ENCODE results near the gene HECW1.

HECW1 gene

DNA sequence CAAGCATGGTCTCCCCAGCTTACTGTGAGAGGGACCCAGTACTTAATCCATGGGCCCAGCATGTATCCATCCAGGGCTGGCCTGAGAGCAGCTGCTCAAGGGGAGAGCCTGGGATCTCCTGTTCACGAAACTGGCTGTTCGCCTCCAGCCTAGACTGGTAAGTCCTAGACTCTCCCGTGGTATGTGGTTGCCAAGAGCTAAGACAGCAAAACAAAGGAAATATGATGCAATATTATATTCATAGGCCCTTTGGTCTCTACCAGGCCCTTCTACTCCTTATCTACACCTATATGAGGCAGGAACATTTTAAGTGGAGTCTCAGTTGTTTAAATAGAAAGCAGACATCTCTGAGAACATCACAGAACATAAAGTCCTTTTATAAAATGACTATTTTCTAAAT lies 441.6 kb downstream of the HECW1 start:
- H3K4me3 ChIP-seq (replicated peaks; ENCODE audit: low read depth, low read length), result no peak overlapping the region
- TF ChIP-seq, protein P1, sequence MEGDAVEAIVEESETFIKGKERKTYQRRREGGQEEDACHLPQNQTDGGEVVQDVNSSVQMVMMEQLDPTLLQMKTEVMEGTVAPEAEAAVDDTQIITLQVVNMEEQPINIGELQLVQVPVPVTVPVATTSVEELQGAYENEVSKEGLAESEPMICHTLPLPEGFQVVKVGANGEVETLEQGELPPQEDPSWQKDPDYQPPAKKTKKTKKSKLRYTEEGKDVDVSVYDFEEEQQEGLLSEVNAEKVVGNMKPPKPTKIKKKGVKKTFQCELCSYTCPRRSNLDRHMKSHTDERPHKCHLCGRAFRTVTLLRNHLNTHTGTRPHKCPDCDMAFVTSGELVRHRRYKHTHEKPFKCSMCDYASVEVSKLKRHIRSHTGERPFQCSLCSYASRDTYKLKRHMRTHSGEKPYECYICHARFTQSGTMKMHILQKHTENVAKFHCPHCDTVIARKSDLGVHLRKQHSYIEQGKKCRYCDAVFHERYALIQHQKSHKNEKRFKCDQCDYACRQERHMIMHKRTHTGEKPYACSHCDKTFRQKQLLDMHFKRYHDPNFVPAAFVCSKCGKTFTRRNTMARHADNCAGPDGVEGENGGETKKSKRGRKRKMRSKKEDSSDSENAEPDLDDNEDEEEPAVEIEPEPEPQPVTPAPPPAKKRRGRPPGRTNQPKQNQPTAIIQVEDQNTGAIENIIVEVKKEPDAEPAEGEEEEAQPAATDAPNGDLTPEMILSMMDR (IDR thresholded peaks at IDR 0.05; ENCODE audit: low read length, missing control alignments), result no peak
- peak; percentile 83 for DNase-seq (ENCODE audit: low read depth)

DNA sequence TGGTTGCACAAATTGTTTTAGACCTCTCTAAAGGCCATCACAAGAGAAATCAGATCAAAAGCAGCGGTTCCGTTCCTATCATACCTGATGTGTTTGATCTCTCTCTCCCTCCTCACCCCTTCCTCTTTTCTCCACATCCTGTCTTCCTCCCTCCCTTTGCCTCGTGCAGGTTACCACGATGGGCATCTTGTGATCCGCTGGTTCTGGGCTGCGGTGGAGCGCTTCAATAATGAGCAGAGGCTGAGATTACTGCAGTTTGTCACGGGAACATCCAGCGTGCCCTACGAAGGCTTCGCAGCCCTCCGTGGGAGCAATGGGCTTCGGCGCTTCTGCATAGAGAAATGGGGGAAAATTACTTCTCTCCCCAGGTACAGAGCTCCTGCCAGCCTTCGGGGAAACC lies 442.0 kb downstream of the HECW1 start:
- no peak overlapping the region for H3K4me3 ChIP-seq (replicated peaks; ENCODE audit: low read depth, low read length)
- TF ChIP-seq, protein P1 (IDR thresholded peaks at IDR 0.05; ENCODE audit: low read length, missing control alignments), result no peak
- DNase-seq (ENCODE audit: low read depth), result no peak

DNA sequence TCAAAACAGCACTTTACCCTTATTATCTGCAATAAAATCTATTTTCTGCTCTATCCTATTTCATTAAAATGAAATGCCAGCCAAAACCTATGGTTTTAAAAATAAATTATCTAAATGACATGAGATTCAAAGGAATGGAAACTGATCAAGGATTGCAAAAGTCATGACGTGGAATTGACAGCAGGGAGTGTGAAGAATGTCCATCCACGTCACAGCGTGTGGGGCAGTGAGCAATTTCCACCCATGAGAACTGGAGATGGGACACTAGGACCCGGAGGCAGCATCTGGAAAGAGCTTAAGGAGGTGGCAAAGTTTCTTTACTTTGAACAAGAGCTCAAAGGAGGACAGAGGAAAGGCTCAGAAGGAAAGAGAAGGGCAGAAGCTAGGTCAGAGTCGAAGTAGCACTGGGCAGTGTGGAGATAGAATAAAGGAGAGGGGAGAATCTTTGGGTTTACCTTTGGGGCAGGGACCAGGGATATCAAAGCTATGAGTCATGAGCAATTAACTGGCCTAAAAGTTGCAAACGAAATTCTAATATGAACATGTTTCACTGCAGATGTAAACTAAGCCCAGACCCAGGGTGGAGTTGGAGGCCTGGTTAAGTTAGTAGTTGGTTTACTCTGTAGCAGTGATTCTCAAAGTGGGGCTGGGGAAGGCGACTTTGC lies 445.5 kb downstream of the HECW1 start:
- TF ChIP-seq, protein P1 (IDR thresholded peaks at IDR 0.05; ENCODE audit: low read length, missing control alignments), result no peak
- DNase-seq (ENCODE audit: low read depth), result no peak
- no peak overlapping the region for H3K4me3 ChIP-seq (replicated peaks; ENCODE audit: low read depth, low read length)

DNA sequence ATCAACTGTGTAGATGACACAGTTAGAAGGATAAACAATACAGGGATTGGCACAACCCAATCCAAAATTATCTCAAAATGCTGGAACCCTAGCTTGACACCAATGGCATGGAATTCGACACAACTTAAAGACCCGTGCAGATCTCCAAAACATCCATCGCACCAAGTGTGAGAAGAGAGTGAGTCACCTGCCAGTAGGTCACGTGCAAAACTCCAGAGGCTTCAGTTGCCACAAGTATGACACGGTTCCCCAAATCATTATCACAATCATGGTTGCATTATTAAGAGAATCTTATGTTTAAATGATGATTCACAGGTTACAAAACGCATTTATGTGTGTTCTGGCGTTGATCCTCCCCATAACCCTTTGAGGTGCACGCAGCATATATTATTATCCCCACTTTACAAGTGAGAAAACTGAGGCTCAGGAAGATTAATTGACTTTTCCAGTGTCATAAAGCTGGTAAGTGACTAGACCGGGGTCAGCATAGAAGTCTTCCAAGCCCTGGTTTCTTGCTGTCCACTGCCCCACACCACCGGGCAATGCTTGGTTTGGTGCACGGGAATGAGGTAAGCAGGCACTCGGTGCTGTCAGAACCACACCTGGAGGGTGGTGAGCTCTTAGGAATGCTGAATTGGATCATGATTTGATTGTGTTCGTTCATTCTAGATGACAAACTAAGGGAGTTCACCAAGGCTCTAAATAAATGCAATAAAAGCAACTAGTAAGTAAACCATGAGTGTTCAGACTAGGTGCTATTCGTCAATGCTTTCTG lies 446.9 kb downstream of the HECW1 start:
- DNase-seq (ENCODE audit: low read depth), result no peak
- TF ChIP-seq, protein P1 (IDR thresholded peaks at IDR 0.05; ENCODE audit: low read length, missing control alignments), result no peak
- H3K4me3 ChIP-seq (replicated peaks; ENCODE audit: low read depth, low read length), result no peak overlapping the region

DNA sequence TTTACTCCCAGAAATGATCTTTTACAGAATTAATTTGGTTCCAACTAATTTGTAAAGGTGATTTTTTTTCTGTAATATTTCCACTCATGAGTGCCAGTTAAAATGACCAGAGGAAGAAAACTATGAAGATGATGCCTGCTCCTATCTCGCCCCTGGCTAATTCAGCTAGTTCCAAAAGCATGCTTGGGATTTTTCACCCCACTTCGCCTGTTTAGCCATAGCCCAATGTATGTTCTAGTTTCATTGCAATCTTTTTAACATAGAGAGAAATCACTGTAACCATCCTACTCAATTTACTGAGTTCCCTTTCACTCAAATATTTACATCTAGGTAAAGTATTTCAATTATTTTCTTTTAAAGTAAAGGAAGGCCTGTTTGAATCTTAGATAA lies 447.5 kb downstream of the HECW1 start:
- no peak overlapping the region for H3K4me3 ChIP-seq (replicated peaks; ENCODE audit: low read depth, low read length)
- DNase-seq (ENCODE audit: low read depth), result no peak
- TF ChIP-seq, protein P1 (IDR thresholded peaks at IDR 0.05; ENCODE audit: low read length, missing control alignments), result no peak

DNA sequence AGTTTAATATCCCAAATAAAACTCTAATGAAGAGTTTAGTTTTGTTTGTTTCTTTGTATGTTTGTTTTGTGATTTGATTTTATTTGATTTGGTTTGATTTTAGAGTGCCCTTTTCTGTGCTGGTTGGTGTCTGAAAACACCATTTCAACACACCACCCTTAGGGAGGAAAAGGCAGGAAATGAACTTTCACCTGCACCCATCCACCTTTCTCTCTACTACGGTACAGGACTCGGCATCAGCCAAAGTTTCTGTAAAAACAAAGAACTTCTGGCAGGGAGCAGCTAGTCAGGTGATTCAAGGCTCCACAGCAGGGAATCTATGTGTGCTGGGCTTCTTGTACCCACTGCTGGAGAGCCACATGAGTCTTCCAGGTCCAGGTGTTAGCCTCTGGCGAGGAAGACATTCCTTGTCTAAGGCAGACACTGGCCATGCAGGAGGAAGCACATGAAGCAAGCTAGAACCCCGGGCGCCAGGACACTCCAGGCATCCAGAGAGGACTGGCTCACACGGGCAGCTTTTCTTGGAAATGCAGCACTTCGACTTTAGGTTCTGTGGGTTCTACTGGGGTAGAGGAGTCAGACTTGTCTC lies 448.4 kb downstream of the HECW1 start:
- no peak overlapping the region for H3K4me3 ChIP-seq (replicated peaks; ENCODE audit: low read depth, low read length)
- DNase-seq (ENCODE audit: low read depth), result no peak
- TF ChIP-seq, protein P1 (IDR thresholded peaks at IDR 0.05; ENCODE audit: low read length, missing control alignments), result no peak
